HepG2 (cell line): Measurements from ENCODE around the gene NGFR. TPM values are rescaled to one million over a fixed set of nuclear protein-coding genes. Genes with fewer than 3 reads are reported as not detected.

Experiments used
- AKAP8 ChIP-seq: sonication (generic); formaldehyde crosslinking; IDR thresholded peaks from 2 replicates; pipeline ENCODE4 v1.5.1; 2020; ENCODE audit warnings: mild to moderate bottlenecking, missing genetic modification reagents
- ATF2 ChIP-seq: sonication (generic); formaldehyde crosslinking; IDR thresholded peaks from 2 replicates; pipeline ENCODE4 v1.4.0; 2020; ENCODE audit warnings: missing genetic modification reagents
- EHMT2 ChIP-seq: fragments of 200-600 bp; sonication (generic); IDR thresholded peaks from 2 replicates; pipeline ENCODE4 v1.7.0; 2017; ENCODE audit warnings: antibody characterized with exemption, low read depth, low read length, borderline replicate concordance
- ELF3 ChIP-seq: IDR thresholded peaks from 2 replicates; pipeline ENCODE4 v1.6.1; 2016; ENCODE audit warnings: missing genetic modification reagents, missing compliant biosample characterization
- GABPB1 ChIP-seq: IDR thresholded peaks from 2 replicates; pipeline ENCODE4 v1.6.1; 2016; ENCODE audit warnings: mild to moderate bottlenecking, missing genetic modification reagents, moderate library complexity, missing compliant biosample characterization
- GATAD2A ChIP-seq: IDR thresholded peaks from 2 replicates; pipeline ENCODE4 v1.6.1; 2016
- HMGXB4 ChIP-seq, 2 experiments: sonication (generic) in 1 of 2; formaldehyde crosslinking in 1 of 2; IDR thresholded peaks; 2 replicates each; pipeline versions ENCODE4 v1.4.0 to v1.6.1; 2018 to 2020; ENCODE audit warnings: missing genetic modification reagents in 2 of 2, borderline replicate concordance in 1 of 2, low read depth in 1 of 2, mild to moderate bottlenecking in 1 of 2, missing biosample characterization in 1 of 2
- MAX ChIP-seq: IDR thresholded peaks from 2 replicates; pipeline ENCODE4 v1.6.1; 2012; ENCODE audit warnings: inconsistent platforms
- PATZ1 ChIP-seq: sonication (generic); formaldehyde crosslinking; IDR thresholded peaks from 2 replicates; pipeline ENCODE4 v1.4.0; 2020; ENCODE audit warnings: missing genetic modification reagents
- PBX2 ChIP-seq: IDR thresholded peaks from 2 replicates; pipeline ENCODE4 v1.6.1; 2016; ENCODE audit warnings: control low read depth
- RCOR2 ChIP-seq: IDR thresholded peaks from 2 replicates; pipeline ENCODE4 v1.6.1; 2016; ENCODE audit warnings: missing biosample characterization, missing genetic modification reagents
- SNAPC5 ChIP-seq: sonication (generic); formaldehyde crosslinking; IDR thresholded peaks from 2 replicates; pipeline ENCODE4 v1.8.1; 2023; ENCODE audit warnings: mild to moderate bottlenecking, missing genetic modification reagents, borderline replicate concordance
- THRA ChIP-seq: sonication (generic); formaldehyde crosslinking; IDR thresholded peaks from 2 replicates; pipeline ENCODE4 v1.4.0; 2020; ENCODE audit warnings: missing genetic modification reagents, borderline replicate concordance
- ZFP1 ChIP-seq: IDR thresholded peaks from 2 replicates; pipeline ENCODE4 v1.6.1; 2016
- ZNF281 ChIP-seq: sonication (generic); formaldehyde crosslinking; IDR thresholded peaks from 2 replicates; pipeline ENCODE4 v1.4.0; 2020; ENCODE audit warnings: missing genetic modification reagents, borderline replicate concordance
- ZNF556 ChIP-seq: sonication (generic); formaldehyde crosslinking; IDR thresholded peaks from 2 replicates; pipeline ENCODE4 v1.4.0; 2020; ENCODE audit warnings: mild to moderate bottlenecking, missing genetic modification reagents, borderline replicate concordance
- polyA plus RNA-seq, 8 experiments: library from polyadenylated mRNA; depleted of rRNA in 3 of 8; stranded (reverse) in 7 of 8; unstranded in 1 of 8; fragments of >200 nt; fragmentation: Illumina TruSeq in 4 of 8; extraction: Trizol in 4 of 8; gene quantifications; 2 replicates each; pipeline versions ENCODE4 v1.2.1 to v1.2.3, GENCODE V29; 2011 to 2016; ENCODE audit warnings: low read depth in 4 of 8, missing spikeins in 1 of 8, mixed read lengths in 1 of 8; ENCODE audit not compliant: insufficient read depth in 1 of 8
- total RNA-seq, 5 experiments: library from RNA; depleted of rRNA; stranded (reverse); fragments of >200 nt; fragmentation: Illumina TruSeq; extraction: Trizol; gene quantifications; 2 replicates each; pipeline ENCODE4 v1.2.3, GENCODE V29; 2016; ENCODE audit warnings: low read depth in 1 of 5

NGFR gene
- total and polyA plus RNA-seq, 2 of the 13 experiments (the other 11 are each of a cell fraction or from before 2014, with no cell fraction given), result 1.1 to 1.8 TPM

GRCh38 chr17:49454050-49454449 is 41.0 kb upstream of the NGFR start (continued):
- TF ChIP-seq PBX2 (CRISPR knock-in tag) (no peak), PATZ1 (CRISPR knock-in tag) (peak; percentile 57; the same call in 1 of the 2 replicates), SNAPC5 (CRISPR knock-in tag) (no peak), EHMT2 (0 out of 2 replicates have a peak, but pooled peaks have one; percentile 13), GABPB1 (CRISPR knock-in tag) (peak; percentile 14; the same call in 1 of the 2 replicates), ZNF556 (CRISPR knock-in tag) (0 out of 2 replicates have a peak, but pooled peaks have one; percentile 44), ATF2 (CRISPR knock-in tag) (peak; percentile 98), ZFP1 (CRISPR knock-in tag) (0 out of 2 replicates have a peak, but pooled peaks have one; percentile 44), MAX (peak; percentile 45; the same call in 1 of the 2 replicates), HMGXB4 (CRISPR knock-in tag; IDR thresholded peaks at IDR 0.05; ENCODE audit: borderline replicate concordance in 1 of 2, low read depth in 1 of 2) (no peak), ELF3 (0 out of 2 replicates have a peak, but pooled peaks have one; percentile 35), THRA (CRISPR knock-in tag) (no peak), ZNF281 (CRISPR knock-in tag) (no peak), GATAD2A (CRISPR knock-in tag) (peak; percentile 77), AKAP8 (CRISPR knock-in tag) (no peak), RCOR2 (peak; percentile 54; the same call in 1 of the 2 replicates)
